PC-3 (cell line): ENCODE measurements around the gene MKNK1. TPM values are rescaled to one million over a fixed set of nuclear protein-coding genes. Genes with fewer than 3 reads are reported as not detected.

Source experiments
- ATAC-seq: fragments of 200-7000 bp; cut with Tn5 transposase; 2 replicates; pipeline ENCODE4 v1.9.1; 2020; ENCODE audit warnings: mild to moderate bottlenecking, moderate library complexity
- BruUV-seq: library from RNA; stranded (reverse); fragments of 400-500 nt; replicated peaks from 2 replicates; lab custom pipeline; 2021; lab: Mats Ljungman, UMichigan
- CTCF ChIA-PET: fragments of 300-600 bp; sonication (Branson Sonifier 250); formaldehyde crosslinking; loops from one replicate; lab custom pipeline; 2022; ENCODE audit warnings: antibody characterized with exemption; lab: Charles Lee
- POLR2A ChIA-PET: fragments of 300-600 bp; sonication (Branson Sonifier 250); formaldehyde crosslinking; loops from one replicate; lab custom pipeline; 2022; ENCODE audit warnings: antibody characterized with exemption; ENCODE audit not compliant: unreplicated experiment; lab: Charles Lee
- DNase-seq: peaks from one replicate; pipeline ENCODE4 v3.0.0-alpha.2; 2015
- H2AFZ ChIP-seq: fragments of 300-600 bp; sonication (generic); 2 replicates; pipeline ENCODE4 v1.6.0; 2016; ENCODE audit warnings: antibody characterized with exemption, low read length
- H3F3A ChIP-seq: fragments of 300-600 bp; sonication (generic); one replicate; pipeline ENCODE4 v1.6.0; 2017; ENCODE audit warnings: antibody characterized with exemption, low read length, control low read depth, mild to moderate bottlenecking; ENCODE audit not compliant: unreplicated experiment
- H3K27ac ChIP-seq: fragments of 300-600 bp; sonication (generic); 2 replicates; pipeline ENCODE4 v1.5.1; 2016; ENCODE audit warnings: mild to moderate bottlenecking, low read length
- H3K27me3 ChIP-seq: fragments of 300-600 bp; sonication (generic); 2 replicates; pipeline ENCODE4 v1.6.1; 2016; ENCODE audit warnings: low read length, mixed read lengths
- H3K36me3 ChIP-seq: fragments of 300-600 bp; sonication (generic); 2 replicates; pipeline ENCODE4 v1.6.1; 2016; ENCODE audit warnings: low read depth, mixed run types, low read length, mixed read lengths
- H3K4me1 ChIP-seq: fragments of 300-600 bp; sonication (generic); 2 replicates; pipeline ENCODE4 v1.5.1; 2016; ENCODE audit warnings: low read length; ENCODE audit not compliant: insufficient read depth
- H3K4me2 ChIP-seq: fragments of 300-600 bp; sonication (generic); 2 replicates; pipeline ENCODE4 v1.6.0; 2016; ENCODE audit warnings: low read length
- H3K4me3 ChIP-seq: fragments of 300-600 bp; sonication (generic); 2 replicates; pipeline ENCODE4 v1.5.1; 2016; ENCODE audit warnings: mild to moderate bottlenecking, low read length, mixed read lengths
- H3K79me2 ChIP-seq: fragments of 300-600 bp; sonication (generic); 2 replicates; pipeline ENCODE4 v1.6.1; 2017; ENCODE audit warnings: low read length, mixed read lengths
- H3K9ac ChIP-seq: fragments of 300-600 bp; sonication (generic); 2 replicates; pipeline ENCODE4 v1.6.0; 2016; ENCODE audit warnings: mild to moderate bottlenecking, low read length
- H3K9me2 ChIP-seq: fragments of 300-600 bp; sonication (generic); replicated peaks from 2 replicates; pipeline ENCODE4 v1.6.1; 2016; ENCODE audit warnings: mixed run types, low read length, mixed read lengths
- H3K9me3 ChIP-seq: fragments of 300-600 bp; sonication (generic); 2 replicates; pipeline ENCODE4 v1.6.1; 2016; ENCODE audit warnings: low read length, mixed read lengths
- H4K20me1 ChIP-seq: fragments of 300-600 bp; sonication (generic); 2 replicates; pipeline ENCODE4 v1.6.1; 2016; ENCODE audit warnings: low read length, mixed read lengths
- CTCF ChIP-seq: fragments of 300-600 bp; sonication (generic); conservative IDR thresholded peaks from 2 replicates; pipeline ENCODE4 v1.5.1; 2017; ENCODE audit warnings: antibody characterized with exemption, low read depth, mild to moderate bottlenecking, low read length
- EZH2 ChIP-seq: fragments of 300-600 bp; sonication (generic); IDR thresholded peaks from one replicate; pipeline ENCODE4 v1.6.1; 2017; ENCODE audit warnings: antibody characterized with exemption, mild to moderate bottlenecking, low read length; ENCODE audit not compliant: unreplicated experiment
- EZH2phosphoT487 ChIP-seq: fragments of 300-600 bp; sonication (generic); IDR thresholded peaks from 2 replicates; pipeline ENCODE4 v1.6.1; 2018; ENCODE audit warnings: mild to moderate bottlenecking, antibody characterized with exemption, low read length, borderline replicate concordance
- intact Hi-C: fragments of 100-400 bp; cut with micrococcal nuclease; formaldehyde crosslinking; loops from 2 replicates; pipeline ENCODE4 v1.9.0; 2023
- total RNA-seq: library from RNA; depleted of rRNA; stranded (reverse); fragments of >200 nt; gene quantifications from 2 replicates; pipeline ENCODE4 v1.2.3, GENCODE V29; 2014

The MKNK1 gene
- total RNA-seq, 1 experiment from 2014 or later: 36.8 TPM

GRCh38 chr1:46637444-46638083 is 33.5 kb upstream of the MKNK1 start:
- ChIA-PET CTCF (interaction anchor here (0.6 kb wide), 1 partner anchor 16 kb away, joined by 3 read pairs; no protein-coding TSS in a partner anchor), POLR2A (no interaction called here)
- ATAC-seq: no peak

GRCh38 chr1:46635205-46635604 is 31.1 kb upstream of the MKNK1 start:
- Histone ChIP-seq H3K9me3 (no peaks in the 10 kb centered on the region), H3K9me2 (no peaks in the 10 kb centered on the region), H3K27ac (no peak overlapping the region), H3K36me3 (peaks cover 16% of the 10 kb centered on the region; the same call in 1 of the 2 replicates), H3K9ac (no peak overlapping the region), H3K4me1 (no peaks in the 10 kb centered on the region), H3K4me3 (no peak overlapping the region), H3K4me2 (no peak overlapping the region), H4K20me1 (no peaks in the 10 kb centered on the region), H3F3A (no peaks in the 10 kb centered on the region), H3K27me3 (no peaks in the 10 kb centered on the region), H3K79me2 (no peaks in the 10 kb centered on the region), H2AFZ (no peak overlapping the region)
- TF ChIP-seq EZH2phosphoT487 (no peak), EZH2 (no peak), CTCF (no peak)
- ChIA-PET CTCF (no interaction called here), POLR2A (no interaction called here)
- ATAC-seq (no peak), DNase-seq (no peak)
- BruUV-seq: TSS peak; percentile 56
- intact Hi-C loops: no loop called here

More at GRCh38 chr1:46637444-46638083, 33.5 kb upstream of the MKNK1 start:
- Histone ChIP-seq H3K79me2 (no peaks in the 10 kb centered on the region), H3K4me1 (peaks cover 6% of the 10 kb centered on the region), H3K4me3 (no peak overlapping the region), H2AFZ (no peak overlapping the region), H3K9me3 (no peaks in the 10 kb centered on the region), H3F3A (no peaks in the 10 kb centered on the region), H3K36me3 (peaks cover 19% of the 10 kb centered on the region; the same call in 1 of the 2 replicates), H4K20me1 (no peaks in the 10 kb centered on the region), H3K27me3 (no peaks in the 10 kb centered on the region), H3K9me2 (no peaks in the 10 kb centered on the region), H3K4me2 (no peak overlapping the region), H3K9ac (no peak overlapping the region), H3K27ac (no peak overlapping the region)
- no peak for DNase-seq
- no peak for TF ChIP-seq EZH2phosphoT487
- no peak for TF ChIP-seq CTCF
- no peak for TF ChIP-seq EZH2
- no TSS peak for BruUV-seq
- intact Hi-C loops: no loop called here

- Histone ChIP-seq H2AFZ (no peak overlapping the region), H3K27ac (no peak overlapping the region), H3K9me2 (no peaks in the 10 kb centered on the region), H3K27me3 (no peaks in the 10 kb centered on the region), H3K9ac (no peak overlapping the region), H3K4me3 (no peak overlapping the region), H3K9me3 (no peaks in the 10 kb centered on the region), H3K79me2 (no peaks in the 10 kb centered on the region), H3K4me2 (no peak overlapping the region), H3K4me1 (no peaks in the 10 kb centered on the region), H3F3A (no peaks in the 10 kb centered on the region), H3K36me3 (peaks cover 16% of the 10 kb centered on the region; the same call in 1 of the 2 replicates), H4K20me1 (no peaks in the 10 kb centered on the region)
- DNase-seq (peak; percentile 21), ATAC-seq (peak; percentile 56)
- TF ChIP-seq EZH2 (no peak), CTCF (no peak), EZH2phosphoT487 (no peak)
- CTCF ChIA-PET: interaction anchor here (0.5 kb wide), 1 partner anchor 188 kb away, joined by 3 read pairs; no protein-coding TSS in a partner anchor
- POLR2A ChIA-PET: interaction anchor here (0.7 kb wide), 1 partner anchor 9 kb away, joined by 3 read pairs; no protein-coding TSS in a partner anchor
- BruUV-seq: no TSS peak
- intact Hi-C loops: no loop called here
Observed at GRCh38 chr1:46630719-46631118, 26.7 kb upstream of the MKNK1 start.
